SK-N-MC (cell line): ENCODE results near the gene DGKD.

Experiments
- EZH2 ChIP-seq: fragments of 200-600 bp; sonication (generic); IDR thresholded peaks from one replicate; pipeline ENCODE4 v1.6.1; 2017; ENCODE audit warnings: antibody characterized with exemption
- POLR2AphosphoS5 ChIP-seq: IDR thresholded peaks from 2 replicates; pipeline ENCODE4 v1.6.1; 2012; ENCODE audit warnings: mild to moderate bottlenecking, low read depth, low read length, borderline replicate concordance

DNA sequence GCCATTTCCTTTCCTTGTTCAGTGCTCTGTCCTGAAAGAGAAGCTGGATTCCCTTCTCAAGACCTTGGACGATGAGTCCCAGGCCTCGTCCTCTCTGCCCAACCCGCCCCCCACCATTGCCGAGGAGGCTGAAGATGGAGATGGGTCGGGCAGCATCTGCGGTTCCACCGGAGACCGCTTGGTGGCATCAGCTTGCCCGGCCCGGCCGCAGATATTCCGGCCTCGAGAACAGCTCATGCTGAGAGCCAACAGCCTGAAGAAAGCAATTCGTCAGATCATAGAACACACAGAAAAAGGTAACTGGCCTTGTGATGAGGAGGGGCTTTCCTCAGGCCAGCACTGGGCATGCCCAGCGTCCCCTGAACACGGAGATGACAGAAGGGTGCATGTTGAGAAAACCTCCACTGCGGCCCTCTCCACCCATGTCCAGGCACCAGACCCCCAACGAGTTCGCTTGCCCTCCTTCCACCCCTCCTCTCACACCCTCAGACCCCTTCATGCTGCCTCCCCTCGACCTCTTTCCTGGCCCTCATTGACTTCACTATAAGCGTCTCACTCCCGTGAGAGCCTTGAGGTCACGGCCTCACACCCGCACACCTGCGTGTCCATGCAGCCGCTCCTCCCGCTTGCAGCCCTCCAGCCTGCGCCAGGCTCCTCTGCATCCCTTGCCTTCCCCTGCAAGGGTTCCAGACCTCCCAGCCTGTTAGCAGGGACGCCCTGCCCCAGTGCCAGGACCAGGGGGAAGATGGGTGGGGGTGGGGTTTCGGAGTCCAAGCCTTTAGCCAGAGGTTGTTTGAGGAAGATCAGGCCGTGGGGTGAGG is 95.0 kb downstream of the DGKD start:
- TF ChIP-seq EZH2: no peak
- TF ChIP-seq POLR2AphosphoS5: no peak
